ENCODE measurements around the gene PLAAT1. TPM values are rescaled to one million over a fixed set of nuclear protein-coding genes. Genes with fewer than 3 reads are reported as not detected.

PLAAT1 gene
- total RNA-seq, 1 experiment from 2014 or later: 8.6 TPM

- no peak for DNase-seq (ENCODE audit: low read depth)
These were observed 13.1 kb downstream of the PLAAT1 start for GRCh38 chr3:193253986-193254660.

- no peak for DNase-seq (ENCODE audit: low read depth)
These were observed 20.9 kb downstream of the PLAAT1 start for GRCh38 chr3:193261970-193262369.

GRCh38 chr3:193262707-193263106 is 21.7 kb downstream of the PLAAT1 start:
- DNase-seq (ENCODE audit: low read depth): no peak

DNA sequence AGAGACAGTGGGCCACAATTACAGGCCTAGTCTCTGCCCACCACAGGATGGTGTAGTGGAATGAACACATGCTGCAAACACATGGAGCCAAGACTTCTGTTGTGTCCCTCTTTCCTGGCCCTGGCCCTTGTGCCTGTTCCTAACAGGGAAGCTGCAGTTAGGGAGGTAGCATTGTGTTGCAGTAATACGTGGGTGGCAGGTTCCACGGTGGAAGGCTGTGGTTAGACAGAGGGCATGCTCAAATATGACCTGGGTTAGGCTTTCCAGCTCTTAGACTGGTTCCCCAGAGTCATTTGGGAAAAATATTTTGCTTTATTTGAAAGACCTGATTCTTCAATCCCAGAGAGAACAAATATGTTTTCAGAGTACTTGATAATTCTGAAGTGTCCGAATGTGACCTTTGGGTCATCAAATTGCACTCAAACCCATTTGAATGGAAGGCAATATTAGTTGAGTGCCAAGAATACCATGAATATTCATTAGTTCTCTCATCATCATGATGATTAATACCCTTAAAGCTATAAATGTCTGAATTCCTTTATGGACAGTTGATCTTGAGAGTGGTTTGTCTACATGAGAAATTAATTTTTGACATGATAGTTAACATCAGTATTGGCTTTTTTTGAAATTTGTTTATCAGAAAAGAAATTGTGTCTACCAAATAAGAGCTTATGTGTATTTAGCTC is 28.5 kb downstream of the PLAAT1 start:
- DNase-seq (ENCODE audit: low read depth): no peak

DNA sequence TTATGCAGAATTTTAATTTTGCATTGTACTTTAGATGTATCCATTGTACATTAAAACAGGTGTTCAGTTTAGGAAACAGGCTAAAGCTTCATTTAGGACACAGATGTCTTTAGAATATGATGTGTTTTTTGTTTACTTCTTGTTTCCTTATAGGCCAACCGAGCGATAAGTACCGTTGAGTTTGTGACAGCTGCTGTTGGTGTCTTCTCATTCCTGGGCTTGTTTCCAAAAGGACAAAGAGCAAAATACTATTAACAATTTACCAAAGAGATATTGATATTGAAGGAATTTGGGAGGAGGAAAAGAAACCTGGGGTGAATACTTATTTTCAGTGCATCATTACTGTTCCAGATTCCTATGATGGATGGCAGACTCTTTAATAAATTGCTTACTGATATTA is 29.4 kb downstream of the PLAAT1 start:
- no peak for DNase-seq (ENCODE audit: low read depth)

DNA sequence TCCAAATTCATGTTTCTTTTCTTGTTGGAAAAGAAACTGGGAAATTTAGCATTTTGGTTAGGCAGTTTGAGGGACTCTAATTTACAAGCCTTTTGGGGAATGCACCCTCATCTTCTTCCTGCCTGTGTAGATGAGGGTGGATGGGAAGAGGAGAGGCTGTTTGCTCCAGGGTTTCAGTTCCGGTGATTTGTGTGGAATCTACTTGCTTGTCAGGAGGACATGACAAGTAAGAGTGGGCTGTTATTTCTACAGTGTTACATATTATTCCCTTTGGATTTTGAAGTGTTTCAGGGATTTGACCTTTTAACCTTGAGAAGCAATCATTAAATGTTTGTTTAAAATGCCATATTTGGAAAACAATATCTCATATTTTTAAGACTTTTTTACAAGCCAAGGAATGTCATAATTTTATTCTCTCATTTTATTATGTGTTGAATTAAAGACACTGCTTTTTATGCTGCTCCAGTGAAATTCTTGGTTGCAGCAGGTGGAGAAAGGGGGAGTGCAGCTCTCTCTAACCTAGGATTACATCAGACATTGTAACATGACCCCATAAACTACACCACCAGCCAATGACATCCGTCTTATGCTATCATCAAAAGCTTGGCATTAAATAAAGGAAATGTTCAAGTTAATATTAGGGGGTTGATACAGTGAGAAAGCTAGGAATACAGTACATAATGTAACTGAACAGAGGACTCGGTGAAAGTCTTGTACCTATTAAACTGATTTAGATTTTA is 30.2 kb downstream of the PLAAT1 start:
- DNase-seq (ENCODE audit: low read depth): no peak

DNA sequence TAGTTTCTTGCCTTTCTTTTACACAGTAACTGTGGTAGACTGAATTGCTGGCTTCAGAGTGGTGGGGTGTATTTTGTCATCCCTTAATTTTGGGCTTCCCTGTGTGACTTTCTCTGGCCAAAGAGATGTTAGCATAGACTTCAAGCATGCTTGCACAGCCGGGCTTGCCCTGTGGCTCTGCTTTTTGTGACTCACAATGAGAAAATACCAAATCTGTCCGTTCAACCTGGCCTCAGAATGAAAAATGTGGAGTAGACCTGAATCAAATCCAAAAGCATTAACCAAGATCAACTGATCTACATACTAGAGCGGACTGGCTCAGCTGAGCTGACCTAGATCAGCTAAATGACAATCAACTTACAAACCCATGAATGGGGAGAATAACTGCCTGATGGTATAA is 51.4 kb downstream of the PLAAT1 start:
- peak; percentile 19 for DNase-seq (ENCODE audit: low read depth)

GRCh38 chr3:193295985-193296384 is 55.0 kb downstream of the PLAAT1 start:
- DNase-seq (ENCODE audit: low read depth): no peak

GRCh38 chr3:193297421-193297820 is 56.4 kb downstream of the PLAAT1 start:
- DNase-seq (ENCODE audit: low read depth): peak; percentile 85

- peak; percentile 67 for DNase-seq (ENCODE audit: low read depth)
These were observed 60.4 kb downstream of the PLAAT1 start for GRCh38 chr3:193301433-193301832.

- DNase-seq (ENCODE audit: low read depth): no peak
These were observed 64.3 kb downstream of the PLAAT1 start for GRCh38 chr3:193305356-193305755.

DNA sequence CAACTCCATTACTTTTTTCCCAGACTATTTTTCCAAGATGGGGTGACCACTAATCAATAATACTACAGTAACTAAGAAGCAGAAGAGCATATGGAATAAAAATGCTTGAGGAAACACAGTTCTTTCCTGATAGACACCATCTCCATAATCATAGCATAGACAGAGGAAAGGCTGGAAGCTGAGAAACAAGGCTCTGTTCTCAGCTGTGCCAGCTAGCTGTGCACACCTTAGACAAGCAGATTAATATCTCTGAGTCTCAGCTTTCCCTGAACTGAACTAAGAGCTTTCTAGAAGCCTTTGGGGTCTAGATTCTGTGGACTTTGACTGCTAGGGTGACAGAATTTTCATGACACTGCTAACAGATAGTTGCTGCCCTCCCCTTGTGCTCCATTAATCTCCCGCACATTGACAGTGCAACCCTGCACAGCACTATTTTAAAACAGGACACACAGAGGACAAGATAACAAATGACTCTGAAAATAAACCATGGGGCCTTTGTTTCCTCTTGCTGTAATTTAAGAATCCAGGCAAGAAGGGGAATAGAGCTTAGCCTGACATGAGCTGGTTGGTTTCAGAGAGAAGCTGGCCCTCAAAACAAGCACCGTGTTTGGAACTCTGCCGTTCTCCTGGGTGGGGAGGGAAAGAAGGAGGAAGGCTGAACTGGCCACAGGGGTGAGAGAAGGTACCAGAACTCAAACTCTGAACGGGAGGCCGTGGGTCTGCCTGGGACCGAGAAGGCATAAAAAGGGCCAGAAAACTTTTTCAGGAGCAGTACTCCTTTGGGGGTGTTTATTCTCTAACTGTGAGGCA is 70.1 kb downstream of the PLAAT1 start:
- DNase-seq (ENCODE audit: low read depth): no peak

DNA sequence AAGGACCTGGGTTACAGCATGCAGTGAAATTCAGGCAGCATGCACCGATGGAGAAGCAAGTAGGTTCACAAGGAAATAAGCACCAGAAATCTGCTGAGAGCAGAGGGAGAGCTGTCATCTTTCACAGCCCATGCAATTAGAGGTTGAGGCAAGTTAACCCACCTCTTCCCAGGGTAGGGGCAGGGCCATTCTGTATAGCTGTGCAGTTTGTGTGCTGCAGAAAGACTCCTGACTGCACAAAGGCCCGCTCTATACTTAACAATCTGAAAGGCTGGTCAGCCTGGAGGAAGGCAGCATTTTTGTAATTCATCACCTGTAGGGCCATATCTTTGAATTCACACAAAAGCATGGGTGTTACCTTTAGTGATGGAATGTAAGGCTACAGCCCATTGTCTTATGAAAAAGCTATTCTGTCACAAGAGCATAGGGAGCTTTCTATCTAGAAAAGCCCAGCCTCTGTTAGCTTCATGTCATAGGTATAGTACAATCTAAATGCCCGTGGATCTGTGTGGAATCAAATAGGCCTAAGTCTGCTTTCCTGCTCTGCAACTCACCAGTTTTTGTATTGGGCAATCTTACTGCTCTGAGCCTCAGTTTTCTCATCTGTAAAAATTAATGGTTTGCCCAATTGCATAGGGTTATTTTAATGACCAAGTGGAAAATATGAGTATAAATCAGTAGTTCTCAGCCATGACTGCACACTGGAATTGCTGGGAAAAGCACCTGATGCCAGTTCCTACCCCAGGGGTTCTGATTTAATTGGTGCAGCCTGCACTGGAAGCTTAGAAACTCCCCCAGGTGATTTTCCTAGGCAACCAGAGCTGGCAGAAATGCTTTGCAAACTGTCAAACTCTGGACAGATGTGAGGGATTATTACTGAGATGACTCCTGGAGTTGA is 72.3 kb downstream of the PLAAT1 start:
- no peak for DNase-seq (ENCODE audit: low read depth)

- no peak for DNase-seq (ENCODE audit: low read depth)
These were observed 73.1 kb downstream of the PLAAT1 start for GRCh38 chr3:193314161-193314560.

DNA sequence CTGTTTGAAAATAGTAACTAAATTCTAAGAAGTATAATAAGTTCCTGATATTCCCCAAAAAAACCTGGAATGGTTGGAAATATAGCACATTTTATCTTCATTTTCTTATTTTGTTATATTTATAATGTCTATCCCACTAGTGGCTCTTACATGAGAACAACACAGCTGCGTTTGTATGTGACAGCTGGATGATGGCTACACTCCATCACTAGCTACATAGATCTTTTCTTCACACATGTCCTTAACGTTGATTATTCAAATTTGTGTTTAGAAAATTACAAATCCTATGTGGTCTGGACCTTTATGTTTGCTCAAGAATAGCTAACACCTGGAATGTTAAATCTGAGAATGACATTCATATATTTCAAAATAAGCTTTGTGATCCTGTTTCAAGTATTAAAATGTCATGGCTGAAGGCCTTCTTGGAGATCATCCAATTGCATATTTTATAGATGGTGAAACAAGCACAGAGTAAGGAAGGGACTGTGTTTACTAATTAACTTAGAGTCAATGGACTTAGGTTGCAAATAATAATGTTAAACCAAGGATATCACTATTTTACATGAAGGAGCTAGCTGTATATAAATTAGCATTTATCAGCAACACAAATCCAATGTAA is 76.8 kb downstream of the PLAAT1 start:
- no peak for DNase-seq (ENCODE audit: low read depth)

Other genes with a start within 250 kb of the PLAAT1 start
- 0.30 TPM in 1 of 2 replicates, not detected in the other for gene ATP13A5, start 137.5 kb downstream of the PLAAT1 start, total RNA-seq (2014; rRNA removed; shearing (Covaris generic))

Data from Daoy (cell line).